ENCODE results near the gene TOB2.

The TOB2 gene

DNA sequence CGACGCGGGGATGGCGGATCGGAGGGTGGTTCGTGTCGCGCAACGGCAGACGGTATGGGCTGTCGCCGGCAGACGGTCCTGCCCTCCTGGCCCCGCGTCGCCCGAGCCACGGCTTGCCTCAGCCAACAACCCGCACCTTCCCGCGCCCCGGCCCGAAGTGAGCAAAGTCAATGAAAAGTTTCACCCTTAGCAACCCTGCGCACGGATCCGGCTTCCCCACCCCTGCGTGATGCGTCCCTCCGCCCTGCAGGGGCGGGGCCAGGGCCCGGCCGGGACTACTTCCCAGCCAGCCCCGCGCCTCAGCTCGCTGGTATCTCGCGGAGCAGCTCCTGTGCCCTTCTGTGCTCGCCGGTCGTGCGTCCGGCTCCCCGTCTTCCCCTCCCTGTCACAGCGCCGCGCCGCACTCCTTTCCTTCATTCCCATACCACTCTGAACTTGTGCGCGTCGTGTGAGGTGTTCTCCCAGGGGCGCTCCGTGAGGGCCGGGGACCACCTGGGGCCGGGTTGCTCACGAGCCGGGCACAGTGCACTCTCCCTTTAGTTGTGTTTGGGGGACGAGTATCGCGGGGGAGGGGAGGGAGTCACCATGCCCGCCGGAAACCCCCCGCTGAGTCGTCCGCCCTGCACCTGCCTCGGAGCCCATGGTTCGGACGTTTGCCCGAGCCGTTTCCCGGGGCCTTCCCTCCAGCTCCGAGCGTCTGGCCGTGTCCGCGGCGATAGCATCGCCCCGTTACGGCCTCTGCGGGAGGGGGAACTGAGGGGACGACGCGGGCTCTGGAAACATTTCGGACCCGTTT, at the start of gene TOB2:
Gene TOB2 (minus strand): TSS at position 163 of the 796 bp plus-strand sequence. CDS start 9,456 bp downstream, outside the sequence.
- DNase-seq, result peak; percentile 97

DNA sequence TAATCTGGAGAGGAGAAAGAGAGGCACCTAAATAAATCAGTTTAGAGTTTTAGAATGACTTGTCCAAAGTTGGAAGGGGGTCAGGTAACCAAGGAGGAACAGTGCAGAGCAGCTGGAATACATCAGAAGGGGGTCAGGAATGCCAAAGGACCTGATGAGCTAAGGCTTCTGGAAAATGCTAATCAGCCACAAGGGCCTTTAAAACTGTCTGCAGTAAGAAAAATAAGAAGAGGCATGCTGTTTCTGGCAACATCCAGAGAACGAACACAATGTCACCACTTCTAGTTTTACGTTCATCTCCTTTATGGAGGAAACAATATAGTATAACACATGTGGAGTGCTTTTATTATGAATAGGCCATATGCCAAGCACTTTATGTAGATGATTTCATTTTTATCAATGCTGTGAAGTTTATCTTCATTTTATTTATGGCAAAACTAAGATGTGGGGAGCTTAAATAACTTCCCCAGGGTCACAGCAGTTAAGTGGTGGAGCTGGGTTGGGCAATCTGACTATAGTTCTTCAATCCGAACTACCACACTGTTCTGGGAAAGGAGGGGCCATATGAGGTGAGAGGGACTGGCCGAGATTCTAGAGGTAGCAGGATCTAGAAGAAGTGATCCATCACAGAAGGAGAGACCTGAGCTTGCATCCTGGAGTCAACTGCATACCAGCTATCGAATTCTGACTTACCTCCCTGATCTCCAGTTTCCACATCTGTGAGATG, 44.9 kb upstream of the TOB2 start:
- no peak for DNase-seq

- DNase-seq, result no peak
These were observed 42.2 kb upstream of the TOB2 start for GRCh38 chr22:41488596-41489385.

DNA sequence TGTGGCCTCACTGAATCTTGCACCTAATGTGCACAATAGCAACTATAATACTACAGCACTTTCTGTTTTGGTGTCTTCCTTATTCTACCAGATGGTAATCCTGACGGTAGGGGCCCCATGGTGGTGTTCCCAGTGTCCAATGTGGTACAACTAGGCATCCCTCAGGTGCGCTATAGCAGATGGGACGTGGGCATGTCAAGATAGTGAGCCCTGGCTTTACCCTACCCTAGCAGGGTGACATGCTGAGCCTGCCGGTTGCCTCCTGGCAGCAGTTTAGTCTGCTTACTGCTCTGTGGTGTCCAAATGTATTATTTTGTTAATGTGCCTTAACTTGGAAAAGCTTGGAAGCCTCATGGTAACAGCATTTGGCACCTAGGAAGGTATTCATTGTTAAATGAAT, 41.5 kb upstream of the TOB2 start:
- DNase-seq, result no peak

- no peak for DNase-seq
These were observed 40.7 kb upstream of the TOB2 start for GRCh38 chr22:41487037-41487935.

- no peak for DNase-seq
These were observed 38.4 kb upstream of the TOB2 start for GRCh38 chr22:41485033-41485432.

DNA sequence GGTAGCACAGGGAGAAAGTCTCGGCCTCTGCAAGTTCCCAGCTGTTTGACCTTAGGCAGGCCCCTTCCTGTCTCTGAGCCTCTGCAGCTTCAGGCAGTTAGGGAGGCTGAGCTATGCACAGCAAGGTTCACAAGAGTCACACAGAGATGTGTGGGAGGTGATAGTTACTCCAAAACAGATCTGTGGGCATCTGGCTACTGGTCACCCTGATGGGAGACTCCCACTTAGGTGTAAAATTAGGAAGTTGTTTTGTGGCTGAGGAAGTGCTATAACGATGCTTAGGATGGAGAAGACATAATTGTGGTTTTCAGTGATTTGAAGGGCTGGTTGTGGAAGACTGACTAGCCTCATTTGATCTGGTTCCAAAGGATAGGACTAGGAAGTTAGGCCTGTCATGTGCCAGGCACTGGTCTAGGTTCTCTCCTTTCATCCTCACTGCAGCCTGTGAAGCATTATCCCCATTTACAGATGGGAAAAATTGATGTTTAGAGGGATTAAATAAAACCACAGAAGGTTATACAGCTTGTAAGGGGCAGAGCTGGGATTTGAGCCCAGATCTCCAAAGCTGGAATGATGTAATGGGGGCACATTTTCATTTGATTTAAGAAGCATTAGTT, 35.8 kb upstream of the TOB2 start:
- no peak for DNase-seq

DNA sequence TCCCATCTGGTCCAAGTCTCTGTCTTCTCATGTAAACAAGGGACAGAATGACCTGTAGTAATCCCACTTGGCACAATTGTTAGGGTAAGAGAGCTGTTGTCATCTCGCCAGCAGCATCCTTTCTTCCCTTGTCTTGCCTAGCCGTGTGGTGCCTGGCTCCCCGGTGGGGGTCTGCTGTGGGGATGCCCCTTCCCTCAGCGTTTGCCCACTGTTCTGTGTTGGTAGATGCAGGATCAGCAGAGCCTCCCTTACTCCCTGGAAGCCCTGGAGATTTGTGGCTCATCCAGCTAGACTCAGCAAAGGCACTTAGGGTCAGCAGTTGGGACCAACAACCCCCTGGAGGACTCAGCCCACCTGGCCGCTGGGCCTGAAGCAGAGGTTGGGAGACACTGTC, 35.3 kb upstream of the TOB2 start:
- DNase-seq, result no peak

DNA sequence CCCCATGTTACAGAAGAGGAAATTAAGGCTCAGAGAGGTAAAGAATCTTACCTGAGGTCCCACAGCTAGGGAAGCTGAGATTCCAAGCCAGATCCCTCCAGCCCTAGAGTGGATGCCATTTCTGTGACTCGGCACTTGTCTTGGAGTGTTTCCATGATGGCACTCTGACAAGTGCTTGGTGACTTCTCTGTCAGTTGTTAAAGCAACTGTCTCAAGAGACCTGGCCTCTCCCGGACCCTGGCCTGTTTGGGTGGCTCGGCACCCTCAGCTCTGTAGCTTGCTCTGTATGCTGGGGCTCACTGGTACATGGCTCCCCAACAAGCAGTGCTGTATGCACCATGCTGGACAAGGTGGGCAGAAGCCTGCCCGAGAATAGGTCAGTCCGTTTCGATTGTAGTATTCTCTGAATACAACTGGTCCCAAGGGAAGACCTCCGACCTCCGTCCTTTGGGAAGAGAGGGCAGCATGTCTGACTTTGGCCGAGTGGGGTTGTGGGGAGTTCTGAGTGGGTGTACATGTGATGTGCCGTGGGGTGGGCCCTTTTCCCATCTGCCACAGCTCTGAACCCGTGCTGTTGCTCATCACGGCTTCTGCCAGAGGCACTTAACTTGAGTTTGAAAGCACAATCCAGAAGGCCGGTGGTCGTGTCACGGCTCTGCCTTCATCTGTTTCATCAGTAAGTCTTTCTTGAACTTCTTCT, 34.7 kb upstream of the TOB2 start:
- no peak for DNase-seq

DNA sequence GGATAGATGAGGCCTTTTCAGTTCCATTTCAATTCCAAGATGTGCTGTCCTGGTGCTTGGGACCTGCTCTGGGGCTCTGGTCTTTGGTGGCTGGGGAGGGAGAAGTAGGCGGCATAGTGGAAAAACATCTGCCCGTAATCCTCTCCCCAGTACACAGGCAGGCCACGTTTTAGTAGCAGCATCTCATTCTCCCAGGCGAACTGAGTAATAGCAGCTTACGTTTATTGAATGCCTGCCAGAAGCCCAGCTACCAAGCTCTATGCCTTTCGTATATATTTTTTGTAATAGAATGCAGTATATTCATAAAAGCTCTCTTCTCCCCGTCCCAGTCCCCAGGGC, 33.8 kb upstream of the TOB2 start:
- DNase-seq, result no peak

DNA sequence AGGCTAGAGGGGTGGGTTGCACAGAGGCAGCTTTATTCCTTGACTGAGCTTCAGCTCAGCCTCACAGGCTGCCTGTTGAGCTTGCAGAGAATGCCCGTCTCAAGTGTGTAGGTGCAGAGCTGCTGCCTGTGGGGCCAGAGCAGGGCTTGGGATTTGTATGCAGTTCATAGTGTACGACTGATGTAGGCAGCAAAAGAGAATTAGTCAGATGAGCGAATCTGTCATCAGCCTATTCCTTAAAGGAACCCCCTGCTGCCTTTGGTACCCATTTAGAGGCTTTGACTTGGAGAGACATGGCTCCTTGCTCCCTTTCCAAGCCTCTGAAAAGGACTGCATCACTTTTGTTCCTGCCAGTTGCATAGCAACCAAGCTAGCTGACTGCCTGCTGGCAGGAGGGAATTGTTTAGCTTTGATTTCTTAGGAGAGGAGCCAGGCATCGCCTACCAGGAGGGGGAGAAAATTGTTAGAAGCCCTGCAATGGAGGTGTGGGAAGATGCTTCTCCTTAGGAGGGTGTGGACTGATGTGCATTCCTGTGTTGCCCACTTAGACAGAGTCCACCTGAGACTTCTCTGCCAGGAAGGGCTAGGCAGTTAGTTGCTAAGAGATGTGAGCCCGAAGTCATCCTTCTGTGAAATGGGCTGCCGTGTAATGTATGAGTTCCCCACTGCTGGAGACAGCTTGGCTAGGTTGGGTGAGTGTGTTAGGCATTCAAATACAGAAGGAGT, 33.2 kb upstream of the TOB2 start:
- no peak for DNase-seq

DNA sequence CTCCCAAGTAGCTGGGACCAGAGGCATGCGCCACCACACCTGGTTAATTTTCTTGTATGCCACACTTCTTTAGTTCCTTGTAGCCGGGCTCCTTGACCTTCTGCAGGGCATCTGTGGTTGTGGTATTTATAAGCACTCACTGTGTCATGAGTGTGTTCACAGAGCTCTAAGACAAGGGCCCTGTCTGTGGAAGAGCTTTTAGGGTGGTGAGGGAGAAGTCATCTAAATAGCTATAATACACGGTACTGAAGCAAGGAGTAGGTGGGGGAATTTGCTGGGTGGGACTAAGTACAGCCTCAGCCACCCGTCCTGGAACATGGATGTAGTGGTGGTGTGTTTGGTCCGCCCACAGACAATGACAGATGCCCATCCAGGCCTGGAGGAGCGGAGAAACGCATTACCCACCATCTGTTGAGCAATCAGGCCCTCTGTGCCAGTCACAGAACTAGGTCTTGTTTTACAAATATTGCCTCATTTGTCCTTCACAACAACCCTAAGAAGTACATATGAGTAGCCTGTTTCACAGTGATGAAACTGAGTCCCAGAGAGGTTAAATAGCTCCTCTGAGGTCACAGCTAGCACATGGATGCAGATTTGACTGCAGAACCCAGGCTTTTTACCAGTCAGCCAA, 32.4 kb upstream of the TOB2 start:
- DNase-seq, result no peak

- DNase-seq, result no peak
These were observed 31.9 kb upstream of the TOB2 start for GRCh38 chr22:41478473-41478872.

- no peak for DNase-seq
These were observed 28.4 kb upstream of the TOB2 start for GRCh38 chr22:41474872-41475451.

GRCh38 chr22:41471568-41471967, 25.0 kb upstream of the TOB2 start:
- DNase-seq, result no peak

DNA sequence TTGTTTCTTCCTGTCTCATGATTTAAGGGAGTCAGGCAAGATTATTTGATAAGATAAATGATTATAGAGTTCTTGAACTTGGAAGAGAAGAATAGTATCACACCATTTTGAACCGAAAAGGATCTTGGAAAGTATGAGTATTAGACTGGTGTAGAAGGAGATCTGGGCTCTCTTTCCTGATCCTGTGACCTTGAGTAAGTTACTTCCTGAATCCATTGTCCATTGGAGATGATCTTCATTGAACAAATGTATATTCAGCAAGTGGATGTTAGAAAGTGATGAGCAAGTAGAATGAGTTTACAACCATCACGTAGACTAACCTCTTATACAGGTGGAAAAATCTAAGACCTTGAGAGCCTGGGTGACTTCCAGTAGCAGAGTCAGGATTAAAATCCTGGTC, 24.3 kb upstream of the TOB2 start:
- no peak for DNase-seq

DNA sequence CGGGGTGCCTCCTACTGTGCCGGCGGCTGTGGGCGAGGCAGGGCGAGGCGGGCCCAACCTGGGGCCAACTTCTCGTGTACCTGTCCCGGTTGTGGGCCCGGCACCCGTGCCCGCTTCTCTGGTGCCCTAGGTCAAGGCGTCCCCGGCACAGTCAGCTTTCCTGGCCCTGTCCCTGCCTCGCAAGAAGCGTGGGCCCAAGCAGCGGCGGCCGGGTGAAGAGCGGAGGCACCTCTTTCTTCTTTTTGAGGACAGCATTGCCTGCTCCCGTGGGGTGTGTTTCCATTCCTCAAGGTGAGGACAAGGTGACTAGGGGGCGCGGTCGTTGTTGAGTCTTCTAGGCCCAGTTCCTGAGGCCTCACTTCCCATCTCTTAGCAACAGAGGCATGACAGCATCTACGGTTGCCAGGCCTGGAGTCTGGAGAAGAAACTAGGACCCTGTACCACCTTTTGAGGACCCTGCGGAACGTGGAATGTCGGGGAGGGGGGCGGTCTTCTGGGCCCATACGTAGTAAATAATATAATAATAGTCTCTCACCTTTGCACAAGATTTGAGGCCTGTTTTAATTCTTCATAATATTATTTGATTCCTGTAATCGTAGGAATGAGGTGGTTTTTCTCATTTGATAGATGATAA, 22.7 kb upstream of the TOB2 start:
- no peak for DNase-seq

GRCh38 chr22:41468381-41469217, 22.0 kb upstream of the TOB2 start, which contains the start of the genes ACO2 and PHF5A:
TSS of gene ACO2 (plus strand) at chr22:41469117. CDS start at chr22:41469147, 30 bp downstream.
TSS of gene PHF5A (minus strand) at chr22:41468692. CDS start at chr22:41468653, 39 bp downstream.
- peak; percentile 99 for DNase-seq
